Prostate gland (tissue), 2 donors: ENCODE measurements around the gene PEAR1.

Experiments
- POLR2A ChIP-seq: fragments of 450-650 bp; IDR thresholded peaks from one replicate; pipeline ENCODE4 v1.6.1; 2016; ENCODE audit warnings: antibody characterized with exemption, mild to moderate bottlenecking
- TF ChIP-seq, protein P1 (sequence below), 4 experiments: fragments of 200-600 bp in 2 of 4; fragments of 450-650 bp in 2 of 4; sonication (generic) in 2 of 4; IDR thresholded peaks; 1 replicate in 3 of 4; 2 replicates in 1 of 4; pipeline ENCODE4 v1.5.1; 2016 to 2019; ENCODE audit warnings: antibody characterized with exemption in 4 of 4, mild to moderate bottlenecking in 2 of 4, moderate library complexity in 2 of 4

DNA sequence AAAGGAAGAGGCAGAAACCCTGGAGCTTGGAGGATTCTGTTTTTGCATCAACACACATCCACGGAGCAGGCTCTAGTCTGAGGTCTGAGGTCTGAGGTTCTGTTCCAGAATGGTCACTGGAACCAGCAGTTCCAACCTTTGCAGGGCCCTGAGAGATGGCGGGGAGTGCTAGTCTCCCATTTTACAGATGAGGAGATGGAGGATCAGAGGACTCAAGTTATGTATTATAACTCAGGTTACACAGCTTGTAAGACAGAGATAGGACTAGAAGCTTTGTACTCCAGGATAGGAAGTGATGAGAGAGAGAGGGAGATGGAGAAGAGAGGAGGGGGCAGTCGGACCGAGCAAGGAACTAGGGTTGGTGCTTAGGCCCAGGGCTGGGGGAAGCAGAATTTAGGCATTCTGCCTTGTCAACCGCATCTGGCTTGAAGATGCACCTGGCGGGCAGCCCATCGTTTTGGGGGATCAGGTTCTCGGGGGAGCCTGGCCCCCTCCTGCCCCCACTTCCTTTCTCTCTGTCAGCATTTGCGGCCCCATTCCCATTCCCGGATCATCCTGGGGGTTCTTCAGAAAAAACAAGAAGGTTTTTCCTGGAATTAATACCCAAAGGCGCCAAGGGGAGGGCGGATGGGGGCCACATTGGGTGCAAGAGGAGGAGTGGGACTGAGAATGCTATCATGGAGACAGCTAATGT lies 5.6 kb downstream of the PEAR1 start:
- TF ChIP-seq, protein P1, sequence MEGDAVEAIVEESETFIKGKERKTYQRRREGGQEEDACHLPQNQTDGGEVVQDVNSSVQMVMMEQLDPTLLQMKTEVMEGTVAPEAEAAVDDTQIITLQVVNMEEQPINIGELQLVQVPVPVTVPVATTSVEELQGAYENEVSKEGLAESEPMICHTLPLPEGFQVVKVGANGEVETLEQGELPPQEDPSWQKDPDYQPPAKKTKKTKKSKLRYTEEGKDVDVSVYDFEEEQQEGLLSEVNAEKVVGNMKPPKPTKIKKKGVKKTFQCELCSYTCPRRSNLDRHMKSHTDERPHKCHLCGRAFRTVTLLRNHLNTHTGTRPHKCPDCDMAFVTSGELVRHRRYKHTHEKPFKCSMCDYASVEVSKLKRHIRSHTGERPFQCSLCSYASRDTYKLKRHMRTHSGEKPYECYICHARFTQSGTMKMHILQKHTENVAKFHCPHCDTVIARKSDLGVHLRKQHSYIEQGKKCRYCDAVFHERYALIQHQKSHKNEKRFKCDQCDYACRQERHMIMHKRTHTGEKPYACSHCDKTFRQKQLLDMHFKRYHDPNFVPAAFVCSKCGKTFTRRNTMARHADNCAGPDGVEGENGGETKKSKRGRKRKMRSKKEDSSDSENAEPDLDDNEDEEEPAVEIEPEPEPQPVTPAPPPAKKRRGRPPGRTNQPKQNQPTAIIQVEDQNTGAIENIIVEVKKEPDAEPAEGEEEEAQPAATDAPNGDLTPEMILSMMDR (IDR thresholded peaks at IDR 0.05): no peak
- no peak for TF ChIP-seq POLR2A
